Neural cell (in vitro differentiated cells): ENCODE data around the gene TCP11X2.

Source experiments
- CTCF ChIP-seq: fragments of 450-650 bp; IDR thresholded peaks from 2 replicates; pipeline ENCODE4 v1.5.1; 2014; ENCODE audit warnings: antibody characterized with exemption, mild to moderate bottlenecking, moderate library complexity; ENCODE audit not compliant: poor library complexity, severe bottlenecking
- EP300 ChIP-seq: fragments of 450-650 bp; conservative IDR thresholded peaks from 2 replicates; pipeline ENCODE4 v1.6.1; 2014; ENCODE audit warnings: antibody characterized with exemption, mild to moderate bottlenecking, moderate library complexity; ENCODE audit not compliant: poor library complexity, severe bottlenecking
- EZH2 ChIP-seq: fragments of 200-600, 300-800 bp; shearing (Covaris generic), sonication (generic); IDR thresholded peaks from 2 replicates; pipeline ENCODE4 v1.6.1; 2014; ENCODE audit warnings: antibody characterized with exemption, low read length, borderline replicate concordance, mild to moderate bottlenecking; ENCODE audit not compliant: insufficient read depth, poor library complexity, severe bottlenecking
- MXI1 ChIP-seq: fragments of 450-650 bp; conservative IDR thresholded peaks from 2 replicates; pipeline ENCODE4 v1.6.1; 2014; ENCODE audit warnings: antibody characterized with exemption, mild to moderate bottlenecking; ENCODE audit not compliant: poor library complexity, severe bottlenecking
- POLR2AphosphoS5 ChIP-seq: IDR thresholded peaks from 2 replicates; pipeline ENCODE4 v1.6.1; 2012
- RAD21 ChIP-seq: fragments of 450-650 bp; conservative IDR thresholded peaks from 2 replicates; pipeline ENCODE4 v1.6.1; 2014; ENCODE audit warnings: antibody characterized with exemption, mild to moderate bottlenecking, moderate library complexity
- SMC3 ChIP-seq: fragments of 450-650 bp; conservative IDR thresholded peaks from 2 replicates; pipeline ENCODE4 v1.6.1; 2014; ENCODE audit warnings: antibody characterized with exemption, mild to moderate bottlenecking, moderate library complexity; ENCODE audit not compliant: poor library complexity
- TAF1 ChIP-seq: IDR thresholded peaks from 2 replicates; pipeline ENCODE4 v1.6.1; 2012; ENCODE audit warnings: low read depth
- TF ChIP-seq, protein P1 (sequence below): IDR thresholded peaks from 2 replicates; pipeline ENCODE4 v1.6.1; 2012; ENCODE audit warnings: borderline replicate concordance

GRCh38 chrX:102498732-102499131 is 27.1 kb upstream of the TCP11X2 start:
- TF ChIP-seq EZH2 (no peak), CTCF (no peak), TAF1 (no peak), POLR2AphosphoS5 (no peak), SMC3 (no peak), EP300 (no peak), MXI1 (no peak), RAD21 (no peak)
- TF ChIP-seq, protein P1, sequence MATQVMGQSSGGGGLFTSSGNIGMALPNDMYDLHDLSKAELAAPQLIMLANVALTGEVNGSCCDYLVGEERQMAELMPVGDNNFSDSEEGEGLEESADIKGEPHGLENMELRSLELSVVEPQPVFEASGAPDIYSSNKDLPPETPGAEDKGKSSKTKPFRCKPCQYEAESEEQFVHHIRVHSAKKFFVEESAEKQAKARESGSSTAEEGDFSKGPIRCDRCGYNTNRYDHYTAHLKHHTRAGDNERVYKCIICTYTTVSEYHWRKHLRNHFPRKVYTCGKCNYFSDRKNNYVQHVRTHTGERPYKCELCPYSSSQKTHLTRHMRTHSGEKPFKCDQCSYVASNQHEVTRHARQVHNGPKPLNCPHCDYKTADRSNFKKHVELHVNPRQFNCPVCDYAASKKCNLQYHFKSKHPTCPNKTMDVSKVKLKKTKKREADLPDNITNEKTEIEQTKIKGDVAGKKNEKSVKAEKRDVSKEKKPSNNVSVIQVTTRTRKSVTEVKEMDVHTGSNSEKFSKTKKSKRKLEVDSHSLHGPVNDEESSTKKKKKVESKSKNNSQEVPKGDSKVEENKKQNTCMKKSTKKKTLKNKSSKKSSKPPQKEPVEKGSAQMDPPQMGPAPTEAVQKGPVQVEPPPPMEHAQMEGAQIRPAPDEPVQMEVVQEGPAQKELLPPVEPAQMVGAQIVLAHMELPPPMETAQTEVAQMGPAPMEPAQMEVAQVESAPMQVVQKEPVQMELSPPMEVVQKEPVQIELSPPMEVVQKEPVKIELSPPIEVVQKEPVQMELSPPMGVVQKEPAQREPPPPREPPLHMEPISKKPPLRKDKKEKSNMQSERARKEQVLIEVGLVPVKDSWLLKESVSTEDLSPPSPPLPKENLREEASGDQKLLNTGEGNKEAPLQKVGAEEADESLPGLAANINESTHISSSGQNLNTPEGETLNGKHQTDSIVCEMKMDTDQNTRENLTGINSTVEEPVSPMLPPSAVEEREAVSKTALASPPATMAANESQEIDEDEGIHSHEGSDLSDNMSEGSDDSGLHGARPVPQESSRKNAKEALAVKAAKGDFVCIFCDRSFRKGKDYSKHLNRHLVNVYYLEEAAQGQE: no peak
